HepG2 (cell line): ENCODE results near the gene PHF23. TPM values are rescaled to one million over a fixed set of nuclear protein-coding genes. Genes with fewer than 3 reads are reported as not detected.
A peak's percentile ranks its signal among the peaks of the same experiment; 100 is the strongest.

Experiments
- CEBPG ChIP-seq: IDR thresholded peaks from 2 replicates; pipeline ENCODE4 v1.6.1; 2016
- ERF ChIP-seq: IDR thresholded peaks from 2 replicates; pipeline ENCODE4 v1.6.1; 2018; ENCODE audit warnings: missing biosample characterization, missing genetic modification reagents
- HDAC2 ChIP-seq: sonication (generic); formaldehyde crosslinking; IDR thresholded peaks from 2 replicates; pipeline ENCODE4 v1.4.0; 2020; ENCODE audit warnings: missing genetic modification reagents
- KDM5B ChIP-seq: sonication (generic); formaldehyde crosslinking; IDR thresholded peaks from 2 replicates; pipeline ENCODE4 v1.4.0; 2020; ENCODE audit warnings: missing genetic modification reagents, mild to moderate bottlenecking, borderline replicate concordance
- KMT2B ChIP-seq: IDR thresholded peaks from 2 replicates; pipeline ENCODE4 v1.6.1; 2016; ENCODE audit warnings: missing genetic modification reagents, missing compliant biosample characterization
- NFE2L2 ChIP-seq: fragments of 150-350 bp; IDR thresholded peaks from 2 replicates; pipeline ENCODE4 v1.6.1; 2014; ENCODE audit warnings: low read length
- NFYB ChIP-seq: sonication (generic); formaldehyde crosslinking; IDR thresholded peaks from 2 replicates; pipeline ENCODE4 v1.4.0; 2020; ENCODE audit warnings: missing genetic modification reagents
- RFX3 ChIP-seq: IDR thresholded peaks from 2 replicates; pipeline ENCODE4 v1.6.1; 2016; ENCODE audit warnings: missing biosample characterization, missing genetic modification reagents
- SOX5 ChIP-seq: IDR thresholded peaks from 2 replicates; pipeline ENCODE4 v1.6.1; 2016; ENCODE audit warnings: borderline replicate concordance
- SP4 ChIP-seq: sonication (generic); formaldehyde crosslinking; IDR thresholded peaks from 2 replicates; pipeline ENCODE4 v1.8.1; 2023; ENCODE audit warnings: mild to moderate bottlenecking, missing genetic modification reagents
- TBX3 ChIP-seq: fragments of 450-650 bp; IDR thresholded peaks from 2 replicates; pipeline ENCODE4 v1.6.1; 2017; ENCODE audit warnings: antibody characterized with exemption, mild to moderate bottlenecking, inconsistent platforms, borderline replicate concordance
- TP53 ChIP-seq: sonication (generic); formaldehyde crosslinking; conservative IDR thresholded peaks from 2 replicates; pipeline ENCODE4 v1.4.0; 2020; ENCODE audit warnings: missing genetic modification reagents
- XRCC5 ChIP-seq: fragments of 200-400 bp; formaldehyde crosslinking; optimal IDR thresholded peaks from 2 replicates; pipeline ENCODE3; 2017; ENCODE audit warnings: mild to moderate bottlenecking, low read length
- ZBTB20 ChIP-seq: sonication (generic); formaldehyde crosslinking; IDR thresholded peaks from 2 replicates; pipeline ENCODE4 v1.8.1; 2023; ENCODE audit warnings: missing genetic modification reagents, low read depth, mild to moderate bottlenecking, borderline replicate concordance
- ZBTB3 ChIP-seq: sonication (generic); formaldehyde crosslinking; IDR thresholded peaks from 2 replicates; pipeline ENCODE4 v1.4.0; 2020; ENCODE audit warnings: low read depth, mild to moderate bottlenecking, moderate library complexity, missing genetic modification reagents, borderline replicate concordance
- ZNF24 ChIP-seq: fragments of 450-650 bp; IDR thresholded peaks from 2 replicates; pipeline ENCODE4 v1.6.1; 2017; ENCODE audit warnings: antibody characterized with exemption, mild to moderate bottlenecking
- ZNF589 ChIP-seq: sonication (generic); formaldehyde crosslinking; conservative IDR thresholded peaks from 2 replicates; pipeline ENCODE4 v1.8.0; 2022; ENCODE audit warnings: mild to moderate bottlenecking, moderate library complexity, missing genetic modification reagents
- ZNF816 ChIP-seq: sonication (generic); formaldehyde crosslinking; IDR thresholded peaks from 2 replicates; pipeline ENCODE4 v1.8.0; 2022; ENCODE audit warnings: missing genetic modification reagents, mild to moderate bottlenecking, borderline replicate concordance
- ZNF879 ChIP-seq: sonication (generic); formaldehyde crosslinking; IDR thresholded peaks from 2 replicates; pipeline ENCODE4 v1.8.1; 2023; ENCODE audit warnings: missing genetic modification reagents
- polyA plus RNA-seq, 8 experiments: library from polyadenylated mRNA; depleted of rRNA in 3 of 8; stranded (reverse) in 7 of 8; unstranded in 1 of 8; fragments of >200 nt; fragmentation: Illumina TruSeq in 4 of 8; extraction: Trizol in 4 of 8; gene quantifications; 2 replicates each; pipeline versions ENCODE4 v1.2.1 to v1.2.3, GENCODE V29; 2011 to 2016; ENCODE audit warnings: low read depth in 4 of 8, missing spikeins in 1 of 8, mixed read lengths in 1 of 8; ENCODE audit not compliant: insufficient read depth in 1 of 8
- total RNA-seq, 5 experiments: library from RNA; depleted of rRNA; stranded (reverse); fragments of >200 nt; fragmentation: Illumina TruSeq; extraction: Trizol; gene quantifications; 2 replicates each; pipeline ENCODE4 v1.2.3, GENCODE V29; 2016; ENCODE audit warnings: low read depth in 1 of 5
- TF ChIP-seq, protein P1 (sequence below): sonication (generic); IDR thresholded peaks from 2 replicates; pipeline ENCODE4 v1.6.1; 2016; ENCODE audit warnings: low read depth, borderline replicate concordance
- TF ChIP-seq, protein P2 (sequence below): sonication (generic); formaldehyde crosslinking; IDR thresholded peaks from 2 replicates; pipeline ENCODE4 v1.4.0; 2020; ENCODE audit warnings: missing genetic modification reagents
- TF ChIP-seq, protein P3 (sequence below): sonication (generic); formaldehyde crosslinking; IDR thresholded peaks from 2 replicates; pipeline ENCODE4 v1.5.1; 2020; ENCODE audit warnings: missing genetic modification reagents, mild to moderate bottlenecking, borderline replicate concordance
- TF ChIP-seq, protein P4 (sequence below): IDR thresholded peaks from 2 replicates; pipeline ENCODE4 v1.6.1; 2016; ENCODE audit warnings: missing genetic modification reagents, missing compliant biosample characterization
- TF ChIP-seq, protein P5 (sequence below): sonication (generic); formaldehyde crosslinking; IDR thresholded peaks from 2 replicates; pipeline ENCODE4 v1.5.1; 2020; ENCODE audit warnings: missing genetic modification reagents, mild to moderate bottlenecking, borderline replicate concordance

The PHF23 gene
- total and polyA plus RNA-seq, 2 of the 13 experiments (the other 11 are each of a cell fraction or from before 2014, with no cell fraction given) = 27.6 to 33.2 TPM

DNA sequence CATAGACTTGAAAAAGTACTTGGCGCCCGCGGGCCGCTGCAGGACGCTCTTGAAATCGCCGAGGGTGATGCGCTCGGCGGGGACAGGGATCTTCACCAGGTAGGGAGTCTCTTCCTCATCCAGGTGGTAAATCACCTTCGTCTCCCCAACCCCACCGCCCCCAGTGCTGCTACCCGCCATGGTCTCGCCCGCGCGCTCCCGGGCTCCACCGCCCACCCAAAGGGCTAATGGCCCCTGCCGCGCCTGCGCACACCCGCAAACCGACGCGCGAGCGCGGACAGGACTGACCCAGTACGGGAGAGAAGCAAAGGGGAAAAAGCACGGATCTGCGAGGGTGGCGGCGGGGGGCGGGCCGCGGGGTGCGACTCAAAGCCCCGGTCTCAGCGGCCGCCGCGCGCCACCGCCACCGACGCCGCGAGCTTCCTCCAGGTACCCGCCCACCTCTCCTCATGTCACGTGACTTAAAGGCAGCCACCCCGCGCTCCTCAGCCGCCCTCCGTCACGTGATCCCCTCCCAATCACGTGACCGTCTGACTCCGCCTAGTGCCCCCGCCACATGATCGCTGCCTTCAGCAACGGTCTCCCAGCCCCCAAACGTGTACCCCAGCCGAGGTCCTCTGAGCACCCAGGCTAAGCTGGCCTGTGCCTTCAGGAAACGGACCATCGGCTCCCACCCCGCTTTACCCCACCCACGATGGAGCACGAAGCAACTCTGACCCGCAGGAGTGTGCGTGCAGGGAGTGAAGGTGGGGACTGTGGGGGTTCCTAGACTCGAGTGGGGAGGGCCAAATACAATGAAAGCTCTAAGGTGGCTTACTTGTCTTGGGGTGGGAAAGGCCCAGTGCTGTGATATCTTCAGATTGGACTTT lies 4.9 kb downstream of the PHF23 start, which contains the start of gene DVL2 (continued):
- TF ChIP-seq, protein P1, sequence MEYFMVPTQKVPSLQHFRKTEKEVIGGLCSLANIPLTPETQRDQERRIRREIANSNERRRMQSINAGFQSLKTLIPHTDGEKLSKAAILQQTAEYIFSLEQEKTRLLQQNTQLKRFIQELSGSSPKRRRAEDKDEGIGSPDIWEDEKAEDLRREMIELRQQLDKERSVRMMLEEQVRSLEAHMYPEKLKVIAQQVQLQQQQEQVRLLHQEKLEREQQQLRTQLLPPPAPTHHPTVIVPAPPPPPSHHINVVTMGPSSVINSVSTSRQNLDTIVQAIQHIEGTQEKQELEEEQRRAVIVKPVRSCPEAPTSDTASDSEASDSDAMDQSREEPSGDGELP = peak; percentile 62; the same call in 1 of the 2 replicates
- TF ChIP-seq RFX3 (CRISPR knock-in tag) (no peak), TP53 (CRISPR knock-in tag) (peak; percentile 83), XRCC5 (no peak), ZNF816 (peak; percentile 72; the same call in 1 of the 2 replicates), ZNF589 (CRISPR knock-in tag) (peak; percentile 78; the same call in 1 of the 2 replicates), ZBTB3 (CRISPR knock-in tag) (no peak), NFYB (CRISPR knock-in tag) (peak; percentile 63), SP4 (CRISPR knock-in tag) (peak; percentile 93), ZNF24 (no peak), ERF (CRISPR knock-in tag) (peak; percentile 73), KMT2B (CRISPR knock-in tag) (peak; percentile 71), SOX5 (CRISPR knock-in tag) (peak; percentile 63; the same call in 1 of the 2 replicates), HDAC2 (CRISPR knock-in tag) (peak; percentile 80), NFE2L2 (no peak), ZBTB20 (no peak), CEBPG (peak; percentile 49; the same call in 1 of the 2 replicates), ZNF879 (CRISPR knock-in tag) (0 out of 2 replicates have a peak, but pooled peaks have one; percentile 66), KDM5B (peak; percentile 63; the same call in 1 of the 2 replicates), TBX3 (0 out of 2 replicates have a peak, but pooled peaks have one; percentile 37)
- TF ChIP-seq, protein P2, sequence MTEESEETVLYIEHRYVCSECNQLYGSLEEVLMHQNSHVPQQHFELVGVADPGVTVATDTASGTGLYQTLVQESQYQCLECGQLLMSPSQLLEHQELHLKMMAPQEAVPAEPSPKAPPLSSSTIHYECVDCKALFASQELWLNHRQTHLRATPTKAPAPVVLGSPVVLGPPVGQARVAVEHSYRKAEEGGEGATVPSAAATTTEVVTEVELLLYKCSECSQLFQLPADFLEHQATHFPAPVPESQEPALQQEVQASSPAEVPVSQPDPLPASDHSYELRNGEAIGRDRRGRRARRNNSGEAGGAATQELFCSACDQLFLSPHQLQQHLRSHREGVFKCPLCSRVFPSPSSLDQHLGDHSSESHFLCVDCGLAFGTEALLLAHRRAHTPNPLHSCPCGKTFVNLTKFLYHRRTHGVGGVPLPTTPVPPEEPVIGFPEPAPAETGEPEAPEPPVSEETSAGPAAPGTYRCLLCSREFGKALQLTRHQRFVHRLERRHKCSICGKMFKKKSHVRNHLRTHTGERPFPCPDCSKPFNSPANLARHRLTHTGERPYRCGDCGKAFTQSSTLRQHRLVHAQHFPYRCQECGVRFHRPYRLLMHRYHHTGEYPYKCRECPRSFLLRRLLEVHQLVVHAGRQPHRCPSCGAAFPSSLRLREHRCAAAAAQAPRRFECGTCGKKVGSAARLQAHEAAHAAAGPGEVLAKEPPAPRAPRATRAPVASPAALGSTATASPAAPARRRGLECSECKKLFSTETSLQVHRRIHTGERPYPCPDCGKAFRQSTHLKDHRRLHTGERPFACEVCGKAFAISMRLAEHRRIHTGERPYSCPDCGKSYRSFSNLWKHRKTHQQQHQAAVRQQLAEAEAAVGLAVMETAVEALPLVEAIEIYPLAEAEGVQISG (CRISPR knock-in tag) = peak; percentile 86
- TF ChIP-seq, protein P3, sequence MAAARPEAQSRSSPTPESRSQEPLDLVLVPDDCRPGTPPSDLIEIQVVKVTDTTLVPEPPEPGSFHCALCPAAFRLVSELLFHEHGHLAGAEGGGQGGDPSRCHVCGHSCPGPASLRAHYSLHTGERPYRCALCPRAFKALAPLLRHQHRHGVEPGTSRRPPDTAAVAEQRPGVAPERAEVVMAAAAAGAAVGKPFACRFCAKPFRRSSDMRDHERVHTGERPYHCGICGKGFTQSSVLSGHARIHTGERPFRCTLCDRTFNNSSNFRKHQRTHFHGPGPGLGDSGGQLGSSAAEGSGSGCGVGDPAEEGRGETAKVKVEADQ = peak; percentile 67; the same call in 1 of the 2 replicates
- TF ChIP-seq, protein P4, sequence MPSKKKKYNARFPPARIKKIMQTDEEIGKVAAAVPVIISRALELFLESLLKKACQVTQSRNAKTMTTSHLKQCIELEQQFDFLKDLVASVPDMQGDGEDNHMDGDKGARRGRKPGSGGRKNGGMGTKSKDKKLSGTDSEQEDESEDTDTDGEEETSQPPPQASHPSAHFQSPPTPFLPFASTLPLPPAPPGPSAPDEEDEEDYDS (CRISPR knock-in tag) = peak; percentile 65
- TF ChIP-seq, protein P5, sequence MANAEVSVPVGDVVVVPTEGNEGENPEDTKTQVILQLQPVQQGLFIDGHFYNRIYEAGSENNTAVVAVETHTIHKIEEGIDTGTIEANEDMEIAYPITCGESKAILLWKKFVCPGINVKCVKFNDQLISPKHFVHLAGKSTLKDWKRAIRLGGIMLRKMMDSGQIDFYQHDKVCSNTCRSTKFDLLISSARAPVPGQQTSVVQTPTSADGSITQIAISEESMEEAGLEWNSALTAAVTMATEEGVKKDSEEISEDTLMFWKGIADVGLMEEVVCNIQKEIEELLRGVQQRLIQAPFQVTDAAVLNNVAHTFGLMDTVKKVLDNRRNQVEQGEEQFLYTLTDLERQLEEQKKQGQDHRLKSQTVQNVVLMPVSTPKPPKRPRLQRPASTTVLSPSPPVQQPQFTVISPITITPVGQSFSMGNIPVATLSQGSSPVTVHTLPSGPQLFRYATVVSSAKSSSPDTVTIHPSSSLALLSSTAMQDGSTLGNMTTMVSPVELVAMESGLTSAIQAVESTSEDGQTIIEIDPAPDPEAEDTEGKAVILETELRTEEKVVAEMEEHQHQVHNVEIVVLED = peak; percentile 72
